ENCODE measurements around the gene TRABD.
"Not testable (repeated sequence)": the region's sequence is repeated elsewhere in the genome, so short reads cannot be mapped to it uniquely, and the experiment has no call there.

TRABD gene, protein sequence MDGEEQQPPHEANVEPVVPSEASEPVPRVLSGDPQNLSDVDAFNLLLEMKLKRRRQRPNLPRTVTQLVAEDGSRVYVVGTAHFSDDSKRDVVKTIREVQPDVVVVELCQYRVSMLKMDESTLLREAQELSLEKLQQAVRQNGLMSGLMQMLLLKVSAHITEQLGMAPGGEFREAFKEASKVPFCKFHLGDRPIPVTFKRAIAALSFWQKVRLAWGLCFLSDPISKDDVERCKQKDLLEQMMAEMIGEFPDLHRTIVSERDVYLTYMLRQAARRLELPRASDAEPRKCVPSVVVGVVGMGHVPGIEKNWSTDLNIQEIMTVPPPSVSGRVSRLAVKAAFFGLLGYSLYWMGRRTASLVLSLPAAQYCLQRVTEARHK

GRCh38 chr22:50185375-50186087 is at the start of gene TRABD:
Gene TRABD, plus strand, starts transcription at chr22:50185913. Its CDS starts 7,148 bp downstream, at chr22:50193061.
- DNase-seq (ENCODE audit: low spot score): peak; percentile 99

- DNase-seq (ENCODE audit: low spot score): no peak
These were observed 49.1 kb upstream of the TRABD start for GRCh38 chr22:50136581-50137015.

- DNase-seq (ENCODE audit: low spot score): not testable (repeated sequence)
These were observed 48.4 kb upstream of the TRABD start for GRCh38 chr22:50137277-50137676.

DNA sequence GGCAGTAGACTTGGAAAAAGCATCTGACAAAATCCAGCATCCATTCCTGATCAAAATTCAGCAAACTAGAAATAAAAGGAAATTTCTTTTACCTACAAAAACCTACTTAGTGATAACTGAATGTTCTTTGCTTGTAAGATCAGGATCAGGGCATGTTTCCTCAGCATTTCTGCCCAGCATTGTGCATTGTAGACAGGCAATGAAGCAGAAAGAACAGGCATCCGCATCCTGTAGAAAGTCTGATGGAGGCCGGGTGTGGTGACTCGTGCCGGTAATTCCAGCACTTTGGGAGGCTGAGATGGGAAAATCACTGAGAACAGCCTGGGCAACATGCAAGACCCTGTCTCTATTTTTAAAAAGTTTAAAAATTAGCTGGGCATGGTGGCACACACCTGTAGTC is 47.7 kb upstream of the TRABD start:
- DNase-seq (ENCODE audit: low spot score): no peak

- DNase-seq (ENCODE audit: low spot score): no peak
These were observed 46.7 kb upstream of the TRABD start for GRCh38 chr22:50138988-50139387.

- DNase-seq (ENCODE audit: low spot score): no peak
These were observed 45.8 kb upstream of the TRABD start for GRCh38 chr22:50139843-50140415.

DNA sequence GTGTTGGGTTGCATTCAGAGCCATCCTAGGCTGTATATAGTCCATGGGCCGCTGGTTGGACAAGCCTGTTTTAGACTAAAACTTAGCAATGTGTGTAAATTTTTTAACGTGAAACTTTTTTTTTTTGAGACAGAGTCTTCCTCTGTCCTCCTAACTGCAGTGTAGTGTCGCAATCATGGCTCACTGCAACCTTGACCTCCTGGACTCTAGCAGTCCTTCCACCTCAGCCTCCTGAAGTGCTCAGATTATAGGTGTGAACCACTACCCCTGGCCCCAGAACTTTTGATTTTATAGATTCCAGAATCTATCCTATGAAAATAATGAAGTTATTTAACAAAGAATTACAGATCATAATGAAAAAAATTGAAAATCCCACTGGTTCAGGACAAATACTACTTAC is 45.1 kb upstream of the TRABD start:
- DNase-seq (ENCODE audit: low spot score): no peak

GRCh38 chr22:50141462-50141861 is 44.3 kb upstream of the TRABD start:
- no peak for DNase-seq (ENCODE audit: low spot score)

DNA sequence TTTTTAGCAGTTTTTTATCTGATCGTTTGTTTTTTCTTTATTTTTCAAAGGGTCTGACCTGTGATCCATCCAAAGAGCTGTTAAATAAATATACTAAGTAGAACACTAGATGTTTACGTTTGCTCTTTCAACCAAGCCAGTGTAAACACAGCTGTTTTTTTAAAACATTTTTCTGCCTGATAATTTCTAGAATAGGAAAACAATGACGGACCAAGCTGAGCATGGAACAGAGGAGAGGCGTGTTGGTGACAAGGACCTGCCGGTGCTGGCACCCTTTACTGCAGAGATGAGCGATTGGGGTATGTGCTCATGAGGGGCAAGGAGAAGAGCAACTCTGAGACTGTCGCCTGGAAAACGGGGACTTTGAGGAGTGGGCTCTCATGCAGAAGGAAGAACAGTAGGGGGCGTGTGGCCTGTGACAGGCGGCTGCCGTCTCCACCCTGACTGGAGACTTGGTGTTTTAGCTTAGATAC is 43.8 kb upstream of the TRABD start:
- DNase-seq (ENCODE audit: low spot score): no peak

GRCh38 chr22:50143096-50143495 is 42.6 kb upstream of the TRABD start:
- DNase-seq (ENCODE audit: low spot score): no peak

DNA sequence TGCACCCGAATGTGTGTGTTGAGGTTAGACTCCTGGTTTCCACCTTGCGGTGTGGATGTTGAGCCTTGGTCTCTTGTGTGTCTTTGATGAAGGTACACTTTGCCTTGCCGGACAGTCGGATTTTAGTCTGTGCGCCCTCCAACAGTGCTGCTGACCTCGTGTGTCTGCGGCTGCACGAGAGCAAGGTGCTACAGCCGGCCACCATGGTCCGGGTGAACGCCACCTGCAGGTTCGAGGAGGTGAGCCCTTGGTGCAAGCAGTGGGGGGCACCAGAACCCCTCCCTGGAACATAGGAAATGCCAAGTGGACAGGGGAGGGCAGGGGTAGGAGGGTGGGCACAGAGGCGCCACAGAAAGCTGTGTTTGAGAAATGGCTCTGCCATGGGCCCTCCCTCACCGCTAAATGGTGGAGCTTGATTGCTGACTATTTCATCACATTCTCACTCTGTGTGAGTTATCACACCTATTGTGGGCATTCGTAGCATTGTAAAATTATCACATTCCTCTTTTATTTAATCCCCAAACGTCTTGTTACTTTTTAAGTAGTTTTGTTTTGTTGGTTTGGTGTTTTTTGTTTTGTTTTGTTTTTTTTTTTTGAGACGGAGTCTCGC is 41.6 kb upstream of the TRABD start:
- no peak for DNase-seq (ENCODE audit: low spot score)

DNA sequence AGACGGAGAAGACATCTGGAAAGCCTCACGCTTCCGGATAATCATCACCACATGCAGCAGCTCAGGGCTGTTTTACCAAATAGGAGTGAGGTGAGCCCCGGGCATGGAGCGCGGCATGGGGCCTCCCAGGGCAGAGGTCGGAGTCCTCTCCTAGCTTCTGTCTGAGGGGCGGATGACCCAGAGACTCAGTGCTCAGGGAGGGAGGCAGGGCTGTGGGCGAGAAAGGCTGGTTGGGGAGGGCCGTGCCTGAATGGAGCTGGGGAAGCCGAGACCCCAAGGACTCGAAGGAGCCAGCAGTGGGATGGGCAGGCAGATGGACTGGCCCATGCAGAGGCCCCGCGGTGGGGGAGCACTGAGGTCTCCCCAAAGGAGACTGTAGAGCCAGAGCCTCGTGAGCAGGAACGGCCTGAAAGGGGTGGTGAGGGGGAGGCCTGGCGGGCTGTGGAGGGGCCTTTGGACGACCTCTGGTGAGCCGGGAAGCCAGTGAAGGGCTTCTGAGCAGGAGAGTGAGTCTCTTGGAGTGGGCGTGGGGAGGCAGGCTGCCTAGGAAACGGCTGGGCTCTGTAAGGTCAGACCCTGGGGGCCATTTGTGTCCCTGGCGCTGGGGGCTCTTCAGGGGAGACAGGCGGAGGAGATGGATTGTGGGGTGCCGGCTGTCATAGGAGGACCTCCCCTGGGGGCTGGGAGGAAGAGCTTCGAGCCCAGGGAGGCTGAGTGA is 39.8 kb upstream of the TRABD start:
- DNase-seq (ENCODE audit: low spot score): no peak

- DNase-seq (ENCODE audit: low spot score): peak; percentile 90
These were observed 39.1 kb upstream of the TRABD start for GRCh38 chr22:50146439-50147238.

DNA sequence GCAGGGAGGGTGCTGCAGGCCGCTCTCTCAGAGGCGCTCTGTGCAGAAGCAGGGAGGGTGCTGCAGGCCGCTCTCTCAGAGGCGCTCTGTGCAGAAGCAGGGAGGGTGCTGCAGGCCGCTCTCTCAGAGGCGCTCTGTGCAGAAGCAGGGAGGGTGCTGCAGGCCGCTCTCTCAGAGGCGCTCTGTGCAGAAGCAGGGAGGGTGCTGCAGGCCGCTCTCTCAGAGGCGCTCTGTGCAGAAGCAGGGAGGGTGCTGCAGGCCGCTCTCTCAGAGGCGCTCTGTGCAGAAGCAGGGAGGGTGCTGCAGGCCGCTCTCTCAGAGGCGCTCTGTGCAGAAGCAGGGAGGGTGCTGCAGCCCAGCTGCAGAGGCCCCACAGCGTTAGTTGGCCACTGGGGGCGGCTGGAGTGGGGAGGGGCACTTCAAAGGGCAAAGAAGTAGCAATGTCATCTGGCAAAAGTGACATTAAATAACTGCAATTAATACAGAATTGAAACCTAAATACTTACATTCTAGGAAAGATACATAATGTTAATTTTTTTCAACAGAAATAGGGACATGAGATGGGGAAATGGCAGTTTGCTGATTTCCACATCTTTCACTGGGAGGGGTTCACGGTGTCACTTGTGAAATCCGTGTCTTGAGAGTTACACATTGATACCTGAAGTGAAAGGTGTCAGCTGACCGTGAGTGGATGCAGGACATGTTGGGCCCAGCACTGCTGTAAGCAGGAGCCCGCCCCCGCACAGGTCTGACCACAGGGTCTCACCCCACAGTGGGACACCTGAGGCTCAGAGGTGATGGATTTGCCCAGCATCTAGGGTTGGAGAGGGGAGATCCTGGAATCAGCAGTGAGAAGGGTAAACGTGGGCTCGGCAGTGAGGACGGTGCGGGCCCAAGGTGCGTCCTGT is 38.2 kb upstream of the TRABD start:
- DNase-seq (ENCODE audit: low spot score): not testable (repeated sequence)

- no peak for DNase-seq (ENCODE audit: low spot score)
These were observed 37.6 kb upstream of the TRABD start for GRCh38 chr22:50148166-50148500.

DNA sequence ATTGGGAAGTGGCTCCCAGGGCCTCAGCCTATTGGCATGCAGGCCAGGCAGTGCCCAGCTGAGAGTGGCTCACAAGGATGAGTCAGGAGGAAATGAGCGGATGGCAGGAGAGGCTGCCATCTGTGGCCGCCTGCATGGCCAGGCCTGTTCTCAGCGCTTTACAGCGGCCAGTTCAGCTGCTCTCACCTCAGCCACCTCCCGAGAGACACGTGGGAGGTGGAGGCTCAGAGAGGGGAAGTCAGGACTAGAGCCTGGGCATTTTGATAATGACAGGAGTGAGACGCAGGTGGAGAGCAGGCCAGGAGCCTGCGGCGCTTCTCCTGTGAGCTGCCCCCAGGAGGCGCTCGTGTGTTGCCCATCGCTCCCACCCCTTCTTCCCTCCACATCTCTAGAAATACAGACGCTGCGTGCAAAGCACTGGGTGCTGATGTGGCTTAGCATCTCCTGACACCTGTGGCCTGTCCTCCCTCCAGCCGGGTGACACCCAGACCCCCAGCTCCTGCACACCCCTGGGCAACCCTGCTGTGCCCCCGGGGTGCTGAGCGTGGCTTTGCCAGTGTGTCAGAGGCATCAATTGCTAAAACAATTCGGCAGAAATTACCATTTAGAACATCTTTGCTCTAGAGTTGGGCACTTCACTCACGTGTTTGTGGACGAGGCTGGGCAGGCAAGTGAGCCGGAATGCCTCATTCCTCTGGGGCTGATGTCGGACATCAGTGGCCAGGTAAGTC is 36.6 kb upstream of the TRABD start:
- DNase-seq (ENCODE audit: low spot score): no peak

DNA sequence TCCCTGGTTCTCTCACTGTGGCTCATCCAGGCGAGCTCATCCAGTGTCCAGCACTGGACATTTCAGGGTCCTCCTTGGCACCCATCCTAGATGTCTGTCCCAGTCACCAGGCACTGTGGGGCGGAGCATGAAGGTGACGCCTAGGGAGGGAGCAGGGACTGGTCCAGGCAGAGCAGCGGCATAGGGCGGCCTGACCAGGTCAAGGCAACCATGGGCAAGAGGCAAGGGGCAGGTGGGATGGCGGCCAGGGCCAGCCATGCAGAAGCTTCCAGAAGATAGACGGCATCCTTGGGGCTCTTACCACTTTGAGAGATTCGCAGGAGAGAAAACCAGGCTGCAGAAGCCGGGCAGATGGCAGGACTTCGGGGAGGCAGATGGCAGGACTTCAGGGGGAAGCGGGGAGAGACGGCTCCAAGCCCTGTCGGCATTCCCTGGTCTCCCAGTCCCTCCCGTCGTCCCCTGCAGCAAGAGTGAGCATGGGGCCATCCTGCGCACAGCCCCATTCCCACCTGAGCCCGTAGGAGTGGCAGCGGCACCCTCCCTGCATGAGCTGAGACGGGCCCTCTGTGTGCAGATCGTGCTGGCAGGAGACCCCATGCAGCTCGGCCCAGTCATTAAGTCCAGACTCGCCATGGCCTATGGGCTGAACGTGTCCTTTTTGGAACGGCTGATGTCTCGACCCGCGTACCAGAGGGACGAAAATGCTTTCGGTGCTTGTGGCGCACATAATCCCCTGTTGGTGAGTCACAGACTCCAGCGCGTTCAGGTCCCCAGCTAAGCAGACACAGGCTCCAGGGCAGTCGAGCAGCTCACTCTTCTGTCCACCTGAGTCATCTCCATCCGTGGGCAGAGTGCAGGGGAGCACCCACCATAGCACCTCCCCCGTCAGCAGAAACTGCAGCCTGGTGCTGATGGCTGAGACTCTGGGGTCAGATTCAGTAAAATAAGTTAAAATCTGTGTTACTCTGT is 35.3 kb upstream of the TRABD start:
- no peak for DNase-seq (ENCODE audit: low spot score)
